HG02759 (cell line): ENCODE results near the gene TPSB2.
"Not testable (repeated sequence)": the region's sequence is repeated elsewhere in the genome, so short reads cannot be mapped to it uniquely, and the experiment has no call there.

ENCODE experiments used
- ATAC-seq: cut with Tn5 transposase; IDR thresholded peaks from one replicate; pipeline ENCODE4 v1.9.1; 2021; ENCODE audit warnings: mild to moderate bottlenecking, moderate library complexity; ENCODE audit not compliant: unreplicated experiment

TPSB2 gene

GRCh38 chr16:1206786-1207185 lies 23.2 kb downstream of the TPSB2 start:
- no peak for ATAC-seq

GRCh38 chr16:1206326-1206725 lies 23.7 kb downstream of the TPSB2 start:
- no peak for ATAC-seq

- no peak for ATAC-seq
These were observed 25.1 kb downstream of the TPSB2 start for GRCh38 chr16:1204933-1205332.

GRCh38 chr16:1202274-1202673 lies 27.7 kb downstream of the TPSB2 start:
- no peak for ATAC-seq

GRCh38 chr16:1201444-1201843 lies 28.5 kb downstream of the TPSB2 start:
- ATAC-seq = no peak

GRCh38 chr16:1200014-1200627 lies 29.9 kb downstream of the TPSB2 start:
- ATAC-seq = no peak

GRCh38 chr16:1199347-1200013 lies 30.5 kb downstream of the TPSB2 start:
- no peak for ATAC-seq

GRCh38 chr16:1198671-1199346 lies 31.2 kb downstream of the TPSB2 start:
- ATAC-seq = not testable (repeated sequence)

- no peak for ATAC-seq
These were observed 31.8 kb downstream of the TPSB2 start for GRCh38 chr16:1198194-1198593.

GRCh38 chr16:1197237-1197866 lies 32.6 kb downstream of the TPSB2 start:
- ATAC-seq = no peak

GRCh38 chr16:1196494-1196893 lies 33.5 kb downstream of the TPSB2 start:
- ATAC-seq = no peak

- no peak for ATAC-seq
These were observed 34.7 kb downstream of the TPSB2 start for GRCh38 chr16:1195393-1195666.

- ATAC-seq = no peak
These were observed 35.2 kb downstream of the TPSB2 start for GRCh38 chr16:1194665-1195392.

GRCh38 chr16:1193825-1194581 lies 36.0 kb downstream of the TPSB2 start:
- ATAC-seq = no peak

GRCh38 chr16:1193143-1193824 lies 36.7 kb downstream of the TPSB2 start:
- ATAC-seq = no peak

- no peak for ATAC-seq
These were observed 37.5 kb downstream of the TPSB2 start for GRCh38 chr16:1192384-1193073.

GRCh38 chr16:1190789-1191188 lies 39.2 kb downstream of the TPSB2 start:
- ATAC-seq = not testable (repeated sequence)

- no peak for ATAC-seq
These were observed 40.5 kb downstream of the TPSB2 start for GRCh38 chr16:1189455-1189854.

- no peak for ATAC-seq
These were observed 41.4 kb downstream of the TPSB2 start for GRCh38 chr16:1188432-1189189.
